Gastrocnemius medialis (tissue), 4 donors: ENCODE data around the gene PRKCA. TPM values are rescaled to one million over a fixed set of nuclear protein-coding genes. Genes with fewer than 3 reads are reported as not detected.
"Not testable (repeated sequence)": the region's sequence is repeated elsewhere in the genome, so short reads cannot be mapped to it uniquely, and the experiment has no call there.

ENCODE experiments used
- ATAC-seq, 2 donors: fragments of 150-250 bp; one replicate each; pipeline ENCODE4 v1.9.1; 2016
- DNase-seq, 2 donors: peaks; one replicate each; pipeline ENCODE4 v3.0.0-alpha.2; 2019
- H3K27ac ChIP-seq, 4 donors: fragments of 200-600 bp; sonication (generic); 1 replicate in 1 of 4; 2 replicates in 3 of 4; pipeline ENCODE4 v1.5.1; 2016 to 2018; ENCODE audit warnings: mild to moderate bottlenecking in 2 of 4, moderate library complexity in 1 of 4
- H3K27me3 ChIP-seq, 3 donors: fragments of 200-600 bp; sonication (generic) in 2 of 3; 1 replicate in 1 of 3; 2 replicates in 2 of 3; pipeline versions ENCODE4 v1.5.1 to v1.6.0; 2016 to 2019; ENCODE audit warnings: mild to moderate bottlenecking in 1 of 3, moderate library complexity in 1 of 3
- H3K36me3 ChIP-seq, 2 donors: fragments of 200-600 bp; sonication (generic) in 1 of 2; one replicate each; pipeline ENCODE4 v1.5.1; 2017 to 2018
- H3K4me1 ChIP-seq, 2 donors: fragments of 200-600 bp; sonication (generic) in 1 of 2; one replicate each; pipeline ENCODE4 v1.5.1; 2016 to 2017; ENCODE audit warnings: mild to moderate bottlenecking in 2 of 2
- H3K4me3 ChIP-seq, 4 donors: fragments of 200-600 bp; sonication (generic) in 3 of 4; 1 replicate in 1 of 4; 2 replicates in 3 of 4; pipeline ENCODE4 v1.5.1; 2016 to 2019; ENCODE audit warnings: mild to moderate bottlenecking in 2 of 4
- H3K9me3 ChIP-seq, 3 donors: fragments of 200-600 bp; sonication (generic) in 2 of 3; 1 replicate in 1 of 3; 2 replicates in 2 of 3; pipeline ENCODE4 v1.5.1; 2016 to 2019
- POLR2A ChIP-seq, 2 donors: fragments of 450-650 bp; IDR thresholded peaks; one replicate each; pipeline ENCODE4 v1.6.1; 2017; ENCODE audit warnings: antibody characterized with exemption in 2 of 2, mild to moderate bottlenecking in 2 of 2, moderate library complexity in 2 of 2
- in situ Hi-C, 4 donors: fragments of 200-750 bp; cut with MboI; loops; one replicate each; pipeline versions ENCODE4 v1.15.0 to v1.8.0; 2017; ENCODE audit warnings: low sequenced_read_pairs in 4 of 4
- intact Hi-C: fragments of 100-400 bp; cut with DNase I; formaldehyde crosslinking; loops from one replicate; pipeline ENCODE4 v1.15.1; 2023; ENCODE audit warnings: low total_unique reads
- total RNA-seq, 4 donors: library from RNA; depleted of rRNA; stranded (reverse); fragments of >200 nt; gene quantifications; one replicate each; pipeline versions ENCODE4 v1.1.0 to v1.2.3, GENCODE V29; 2016
- TF ChIP-seq, protein P1 (sequence below), 5 experiments: fragments of 450-650 bp in 3 of 5; fragments of 200-600 bp in 2 of 5; sonication (generic) in 2 of 5; IDR thresholded peaks in 4 of 5; conservative IDR thresholded peaks in 1 of 5; 1 replicate in 4 of 5; 2 replicates in 1 of 5; pipeline ENCODE4 v1.5.1; 2016 to 2019; ENCODE audit warnings: antibody characterized with exemption in 5 of 5, mild to moderate bottlenecking in 3 of 5, moderate library complexity in 3 of 5

PRKCA gene
- total RNA-seq, 4 donors from 2014 or later = 7.6 to 16.8 (median 11.1) TPM

DNA sequence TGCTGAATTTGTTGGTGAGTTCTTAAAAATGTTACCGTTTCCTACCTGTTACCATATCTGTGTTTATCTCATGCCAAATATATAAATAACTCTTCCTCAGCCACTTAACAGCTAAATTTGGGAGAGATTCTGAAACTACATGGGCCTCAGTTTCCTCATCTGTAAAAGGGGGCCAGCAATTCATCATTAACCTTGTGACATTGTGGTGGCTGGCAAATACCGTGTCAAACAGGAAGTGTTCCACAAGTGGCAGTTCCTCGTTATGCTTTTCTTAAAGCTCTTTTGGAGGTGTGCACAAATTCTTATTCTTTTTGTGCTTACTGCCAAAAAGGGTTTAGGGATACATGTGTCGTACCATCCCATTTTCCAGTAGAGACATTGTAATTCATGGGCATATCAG is 312.1 kb downstream of the PRKCA start:
- Histone ChIP-seq H3K4me3 (no peak overlapping the region), H3K9me3 (no peaks in the 10 kb centered on the region), H3K27ac (no peak overlapping the region), H3K4me1 (no peaks in the 10 kb centered on the region), H3K36me3 (no peaks in the 10 kb centered on the region), H3K27me3 (no peaks in the 10 kb centered on the region)
- DNase-seq (no peak), ATAC-seq (no peak)
- in situ Hi-C loops (no loop called here), intact Hi-C loops (no loop called here)
- TF ChIP-seq, protein P1, sequence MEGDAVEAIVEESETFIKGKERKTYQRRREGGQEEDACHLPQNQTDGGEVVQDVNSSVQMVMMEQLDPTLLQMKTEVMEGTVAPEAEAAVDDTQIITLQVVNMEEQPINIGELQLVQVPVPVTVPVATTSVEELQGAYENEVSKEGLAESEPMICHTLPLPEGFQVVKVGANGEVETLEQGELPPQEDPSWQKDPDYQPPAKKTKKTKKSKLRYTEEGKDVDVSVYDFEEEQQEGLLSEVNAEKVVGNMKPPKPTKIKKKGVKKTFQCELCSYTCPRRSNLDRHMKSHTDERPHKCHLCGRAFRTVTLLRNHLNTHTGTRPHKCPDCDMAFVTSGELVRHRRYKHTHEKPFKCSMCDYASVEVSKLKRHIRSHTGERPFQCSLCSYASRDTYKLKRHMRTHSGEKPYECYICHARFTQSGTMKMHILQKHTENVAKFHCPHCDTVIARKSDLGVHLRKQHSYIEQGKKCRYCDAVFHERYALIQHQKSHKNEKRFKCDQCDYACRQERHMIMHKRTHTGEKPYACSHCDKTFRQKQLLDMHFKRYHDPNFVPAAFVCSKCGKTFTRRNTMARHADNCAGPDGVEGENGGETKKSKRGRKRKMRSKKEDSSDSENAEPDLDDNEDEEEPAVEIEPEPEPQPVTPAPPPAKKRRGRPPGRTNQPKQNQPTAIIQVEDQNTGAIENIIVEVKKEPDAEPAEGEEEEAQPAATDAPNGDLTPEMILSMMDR (IDR thresholded peaks at IDR 0.05 in 4 of 5, conservative IDR thresholded peaks at IDR 0.05 in 1 of 5) = no peak
- no peak for TF ChIP-seq POLR2A (IDR thresholded peaks at IDR 0.05)

DNA sequence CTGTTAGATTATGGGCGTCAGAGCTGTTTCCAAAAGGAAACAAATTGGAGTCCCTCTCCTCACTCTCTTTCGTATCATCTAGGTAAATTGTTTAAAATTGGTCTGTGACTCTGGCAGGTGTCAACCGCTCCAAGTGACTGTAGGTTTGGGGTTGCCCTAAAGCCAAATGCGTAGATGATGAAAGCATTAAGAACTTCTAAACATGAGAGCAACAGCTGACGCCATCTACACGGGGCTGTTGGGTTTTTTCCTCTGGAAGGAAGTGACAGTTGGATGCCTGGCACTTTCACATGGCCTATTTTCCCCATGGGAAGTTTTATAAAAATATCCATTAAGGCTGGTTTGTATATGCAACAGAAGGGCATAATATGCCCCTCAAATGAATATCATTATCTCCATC is 316.8 kb downstream of the PRKCA start:
- Histone ChIP-seq H3K9me3 (no peaks in the 10 kb centered on the region), H3K27me3 (no peaks in the 10 kb centered on the region), H3K4me3 (no peak overlapping the region), H3K4me1 (no peaks in the 10 kb centered on the region), H3K36me3 (no peaks in the 10 kb centered on the region), H3K27ac (no peak overlapping the region)
- intact Hi-C loops = loop anchor here (5.0 kb wide), 1 partner anchor 362 kb away; no protein-coding TSS in a partner anchor
- in situ Hi-C loops = no loop called here
- TF ChIP-seq, protein P1 (IDR thresholded peaks at IDR 0.05 in 4 of 5, conservative IDR thresholded peaks at IDR 0.05 in 1 of 5) = no peak
- DNase-seq (no peak), ATAC-seq (no peak)

DNA sequence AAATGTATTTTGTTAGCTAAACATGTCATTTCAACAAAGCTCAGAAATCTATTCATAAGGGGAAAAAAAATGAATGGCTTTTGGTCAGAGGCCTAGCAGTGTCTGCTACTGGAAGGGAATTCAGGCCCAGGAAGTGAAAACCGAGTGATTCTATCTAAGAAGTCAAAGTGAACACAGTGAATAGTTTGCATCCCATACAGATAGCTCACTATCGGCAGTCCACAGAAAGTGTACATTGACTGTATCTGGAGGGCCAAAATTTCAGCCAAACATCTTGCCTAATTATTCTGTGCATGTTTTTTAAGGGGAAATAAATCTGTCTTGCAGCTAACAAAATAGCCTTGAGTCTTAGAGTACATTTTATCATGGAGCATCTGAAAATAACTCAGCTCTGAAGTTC is 318.1 kb downstream of the PRKCA start:
- H3K36me3 ChIP-seq = no peaks in the 10 kb centered on the region
- no peak overlapping the region for H3K27ac ChIP-seq
- no peak overlapping the region for H3K4me3 ChIP-seq
- no peaks in the 10 kb centered on the region for H3K27me3 ChIP-seq
- H3K4me1 ChIP-seq = no peaks in the 10 kb centered on the region
- ATAC-seq (no peak), DNase-seq (no peak)
- intact Hi-C loops = no loop called here
- H3K9me3 ChIP-seq = no peaks in the 10 kb centered on the region
- in situ Hi-C loops = no loop called here
- TF ChIP-seq, protein P1 (IDR thresholded peaks at IDR 0.05 in 4 of 5, conservative IDR thresholded peaks at IDR 0.05 in 1 of 5) = no peak
- TF ChIP-seq POLR2A (IDR thresholded peaks at IDR 0.05) = no peak

DNA sequence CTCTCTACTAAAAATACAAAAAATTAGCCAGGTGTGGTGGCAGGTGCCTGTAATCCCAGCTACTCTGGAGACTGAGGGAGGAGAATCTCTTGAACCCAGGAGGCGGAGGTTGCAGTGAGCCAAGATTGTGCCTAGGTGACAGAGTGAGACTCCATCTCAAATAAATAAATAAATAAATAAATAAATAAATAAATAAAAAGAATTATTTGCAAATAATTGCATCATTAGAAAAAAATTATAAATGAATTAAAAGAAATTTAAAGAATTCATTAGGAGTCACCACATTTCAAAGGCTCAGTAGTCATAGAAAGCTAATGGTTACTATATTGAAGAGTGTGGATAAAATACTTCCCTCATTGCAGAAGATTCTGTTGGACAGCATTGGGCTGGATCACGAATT is 322.2 kb downstream of the PRKCA start:
- H3K4me1 ChIP-seq, ATAC-seq, H3K27me3 ChIP-seq, H3K36me3 ChIP-seq, H3K9me3 ChIP-seq, in situ Hi-C loops, DNase-seq, H3K4me3 ChIP-seq, H3K27ac ChIP-seq: not testable (repeated sequence)
- intact Hi-C loops = loop anchor here (5.0 kb wide), 1 partner anchor 48 kb away; no protein-coding TSS in a partner anchor

DNA sequence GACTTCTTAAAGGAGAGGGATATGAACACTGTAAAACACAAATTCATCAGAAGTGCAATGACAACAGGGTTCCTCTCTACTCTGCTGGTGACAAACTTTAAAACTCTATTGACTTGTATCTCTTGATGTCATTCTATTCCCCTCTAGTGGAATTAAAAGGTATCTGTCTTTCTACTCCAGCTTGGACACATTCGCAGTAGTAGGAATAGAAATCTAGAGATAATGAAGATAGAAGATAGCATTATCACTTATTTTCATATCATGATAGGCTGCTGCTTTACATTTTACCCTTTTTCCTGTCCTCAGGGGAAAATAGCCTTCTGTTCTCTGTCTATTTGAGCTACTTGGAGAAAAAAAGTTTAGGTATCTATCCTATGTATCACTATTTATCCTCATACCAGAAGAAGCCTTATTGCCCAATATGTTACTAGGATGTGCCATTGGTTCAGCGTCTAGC is 322.9 kb downstream of the PRKCA start:
- DNase-seq (no peak), ATAC-seq (no peak)
- intact Hi-C loops (loop anchor here (5.0 kb wide), 1 partner anchor 47 kb away; no protein-coding TSS in a partner anchor), in situ Hi-C loops (no loop called here)
- no peak for TF ChIP-seq POLR2A (IDR thresholded peaks at IDR 0.05)
- TF ChIP-seq, protein P1 (IDR thresholded peaks at IDR 0.05 in 4 of 5, conservative IDR thresholded peaks at IDR 0.05 in 1 of 5) = peak in 3 of 5 experiments; percentile 13 to 43 (median 16)
- H3K36me3 ChIP-seq = no peaks in the 10 kb centered on the region
- no peak overlapping the region for H3K27ac ChIP-seq
- H3K4me1 ChIP-seq = peaks cover 3 to 11% of the 10 kb centered on the region in 2 donors
- no peaks in the 10 kb centered on the region for H3K27me3 ChIP-seq
- no peaks in the 10 kb centered on the region for H3K9me3 ChIP-seq
- no peak overlapping the region for H3K4me3 ChIP-seq
